GM18511 (cell line): ENCODE data around the gene KRTAP4-6.
"Not testable (repeated sequence)": the region's sequence is repeated elsewhere in the genome, so short reads cannot be mapped to it uniquely, and the experiment has no call there.

Experiments used
- ATAC-seq: cut with Tn5 transposase; IDR thresholded peaks from one replicate; pipeline ENCODE4 v1.9.1; 2021; ENCODE audit warnings: mild to moderate bottlenecking, moderate library complexity; ENCODE audit not compliant: unreplicated experiment

KRTAP4-6 gene

DNA sequence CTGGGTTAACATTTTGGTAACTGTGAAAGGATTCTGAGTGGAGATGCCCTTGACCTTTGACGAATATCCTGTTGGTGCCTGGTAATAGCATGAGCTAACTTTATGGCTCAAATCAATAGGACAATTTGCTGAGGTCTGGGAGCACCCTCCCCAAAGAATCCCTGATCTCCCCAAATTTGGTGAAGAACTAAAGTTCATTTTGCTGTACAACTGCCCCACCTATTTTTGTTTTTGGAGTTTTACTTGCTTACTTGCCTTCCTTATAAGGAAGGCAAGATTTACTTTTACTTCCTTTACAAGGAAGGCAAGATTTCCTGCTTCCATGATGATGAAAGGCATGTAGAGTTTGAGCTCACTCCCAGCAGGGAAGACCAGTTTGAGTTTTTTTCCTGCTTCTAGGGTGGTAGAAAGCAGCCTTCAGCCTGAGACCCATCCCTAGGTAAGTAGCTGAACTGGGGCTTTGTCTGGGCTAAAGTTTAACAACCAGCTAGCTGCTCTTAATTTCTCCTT lies 32.3 kb downstream of the KRTAP4-6 start:
- no peak for ATAC-seq

GRCh38 chr17:41105347-41105746 lies 35.0 kb downstream of the KRTAP4-6 start, which contains the start of gene KRTAP4-9:
Gene KRTAP4-9, plus strand, starts transcription at chr17:41105389. Its CDS starts 0 bp downstream, at chr17:41105389.
- not testable (repeated sequence) for ATAC-seq

DNA sequence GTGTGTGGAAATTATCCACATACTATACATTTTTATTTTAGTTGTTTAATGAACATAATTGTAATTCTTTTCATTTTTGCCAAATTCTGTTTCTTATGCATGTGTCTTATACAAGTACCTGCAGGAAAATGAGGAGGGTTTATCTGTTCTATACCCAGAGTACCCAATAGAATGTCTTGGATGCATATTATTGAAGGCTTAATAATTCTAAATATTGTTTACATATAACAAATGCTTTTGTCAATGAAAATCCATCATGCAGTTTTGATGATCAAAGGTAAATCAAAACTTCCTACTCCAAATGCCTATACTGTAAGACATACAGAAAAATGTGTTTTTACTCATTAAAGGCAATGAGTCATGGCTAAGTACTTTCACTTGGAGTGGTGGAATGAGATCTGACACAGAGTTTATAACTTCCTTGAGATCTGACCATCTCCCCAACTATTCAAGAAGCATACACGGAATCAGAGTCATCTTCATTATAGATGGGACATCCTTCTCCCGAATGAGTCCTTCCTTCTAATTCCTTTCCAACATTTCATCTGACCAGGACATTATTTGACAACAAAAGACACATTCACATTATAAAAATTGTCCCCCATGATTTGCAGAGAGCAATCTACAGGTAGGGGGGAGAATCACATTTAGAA lies 35.8 kb downstream of the KRTAP4-6 start:
- ATAC-seq = not testable (repeated sequence)

DNA sequence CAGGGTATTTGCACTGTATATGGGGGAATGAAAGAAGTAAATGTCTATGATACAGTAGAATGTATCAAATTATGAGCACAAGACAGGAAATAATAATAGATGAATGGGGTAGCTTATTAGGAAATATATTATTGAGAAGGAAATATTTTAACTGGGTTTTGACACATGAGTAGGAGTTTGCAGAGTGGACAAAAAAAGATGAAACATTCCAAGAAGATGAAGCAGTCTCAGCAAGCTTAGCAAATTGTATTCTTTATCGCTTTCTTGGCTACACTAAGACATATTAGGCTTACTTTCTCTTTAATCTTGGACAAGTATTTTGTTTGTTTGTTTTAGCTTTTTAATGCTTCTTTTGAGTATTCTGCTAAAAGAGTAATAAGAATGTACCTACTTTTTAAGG lies 36.4 kb downstream of the KRTAP4-6 start:
- ATAC-seq = no peak

DNA sequence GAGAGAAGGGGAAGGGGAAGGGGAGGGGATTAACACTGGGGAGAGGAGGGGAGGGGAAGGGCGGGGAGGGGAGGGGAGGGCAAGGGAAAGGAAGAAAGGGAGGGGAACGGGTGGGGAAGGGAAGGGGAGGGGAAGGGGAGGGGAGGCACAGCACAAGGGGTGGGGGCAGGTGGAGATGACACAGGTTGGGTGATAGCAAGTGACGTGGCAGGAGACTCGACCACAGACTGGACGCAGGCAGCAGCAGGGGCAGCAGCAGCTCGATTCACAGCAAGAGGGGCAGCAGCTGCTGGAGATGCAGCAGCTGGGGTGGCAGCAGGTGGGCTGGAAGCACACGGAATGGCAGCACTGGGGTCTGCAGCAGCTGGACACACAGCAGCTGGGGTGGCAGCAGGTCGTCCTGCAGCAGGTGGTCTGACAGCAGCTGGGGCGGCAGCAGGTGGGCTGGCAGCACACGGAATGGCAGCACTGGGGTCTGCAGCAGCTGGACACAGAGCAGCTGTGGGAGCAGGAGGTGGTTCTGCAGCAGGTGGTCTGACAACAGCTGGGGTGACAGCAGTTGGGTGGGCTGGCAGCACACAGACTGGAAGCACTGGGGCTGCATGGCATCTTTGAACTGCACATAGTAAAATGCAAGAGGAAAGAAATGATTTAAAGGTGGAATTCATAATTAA lies 38.6 kb downstream of the KRTAP4-6 start, which contains the start of gene KRTAP4-16:
Gene KRTAP4-16, minus strand, starts transcription at position 624 of the 674 bp plus-strand sequence. Its CDS starts 0 bp downstream, at position 624.
- no peak for ATAC-seq

DNA sequence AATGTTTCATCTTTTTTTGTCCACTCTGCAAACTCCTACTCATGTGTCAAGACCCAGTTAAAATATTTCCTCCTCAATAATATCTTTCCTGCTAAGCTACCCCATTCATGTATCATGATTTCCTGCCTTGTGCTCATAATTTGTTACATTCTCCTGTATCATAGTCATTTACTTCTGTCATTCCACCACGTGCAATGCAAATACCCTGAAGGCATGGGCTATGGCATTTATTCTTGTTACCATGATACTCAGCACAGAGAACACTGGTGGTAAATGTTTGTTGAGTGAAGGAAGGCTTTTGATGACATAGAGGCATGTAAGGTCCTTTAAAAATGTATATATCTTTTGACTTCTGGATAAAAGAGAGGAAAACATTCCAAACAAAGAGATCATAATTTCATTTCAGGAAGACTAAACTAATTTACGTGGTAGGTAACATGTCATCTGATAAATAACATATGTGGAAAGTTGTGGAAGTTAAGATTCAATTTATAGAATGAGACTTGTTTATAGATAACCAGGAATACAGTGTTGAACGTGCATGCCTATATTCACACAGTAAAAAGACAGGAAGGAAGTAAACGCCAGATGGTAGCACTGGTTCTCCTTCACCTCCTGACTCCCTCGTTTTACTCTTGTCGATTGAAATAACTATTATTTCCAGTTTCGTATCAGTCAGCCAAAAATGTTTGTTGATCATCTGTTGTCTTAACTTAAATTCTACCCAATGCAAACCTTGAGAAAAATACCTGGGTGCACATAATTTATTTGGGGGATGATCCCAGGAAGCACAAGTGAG lies 40.5 kb downstream of the KRTAP4-6 start:
- not testable (repeated sequence) for ATAC-seq

DNA sequence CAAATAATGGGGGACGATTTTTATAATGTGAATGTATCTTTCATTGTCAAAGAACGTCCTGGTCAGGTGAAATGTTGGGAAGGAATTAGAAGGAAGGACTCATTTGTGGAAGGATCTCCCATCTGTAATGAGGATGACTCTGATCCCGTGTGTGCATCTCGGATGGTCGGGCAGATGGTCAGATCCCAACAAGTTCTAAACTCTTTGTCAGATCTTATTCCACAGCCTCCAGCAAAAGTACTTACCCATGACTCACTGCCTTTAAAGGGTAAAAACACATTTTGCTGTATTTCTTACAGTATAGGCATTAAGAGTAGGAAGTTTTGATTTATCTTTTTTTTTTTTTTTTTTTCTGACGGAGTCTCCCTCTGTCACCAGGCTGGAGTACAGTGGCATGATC lies 41.9 kb downstream of the KRTAP4-6 start:
- ATAC-seq = no peak

GRCh38 chr17:41098042-41098441 lies 42.3 kb downstream of the KRTAP4-6 start, which contains the start of gene KRTAP4-8:
Gene KRTAP4-8, minus strand, starts transcription at chr17:41098142. Its CDS starts 58 bp downstream, at chr17:41098084.
- ATAC-seq = no peak

DNA sequence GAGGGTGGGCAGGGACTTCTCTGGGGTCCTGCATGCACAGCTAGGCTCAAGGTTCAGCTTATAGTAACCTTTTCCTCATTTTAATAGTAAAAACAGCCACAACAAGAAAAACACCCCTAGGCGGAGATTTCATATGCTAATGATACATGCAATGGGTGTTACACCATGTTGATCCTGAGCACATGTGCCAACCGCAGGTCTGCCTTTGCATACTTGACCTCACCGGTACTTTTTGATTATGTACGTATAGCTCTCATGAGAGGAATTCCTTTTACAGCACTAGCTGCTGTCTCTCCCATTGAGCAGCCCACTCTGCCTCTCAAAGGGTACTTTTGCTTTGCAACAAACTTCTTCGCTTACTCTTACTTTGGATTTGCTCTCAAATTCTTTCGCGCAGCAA lies 44.3 kb downstream of the KRTAP4-6 start:
- ATAC-seq = no peak
